SIG-M5 (cell line): ENCODE data around the gene SEMA4D.

ENCODE experiments used
- DNase-seq: peaks from one replicate; lab custom pipeline; 2025; lab: John Stamatoyannopoulos, UW

The SEMA4D gene

DNA sequence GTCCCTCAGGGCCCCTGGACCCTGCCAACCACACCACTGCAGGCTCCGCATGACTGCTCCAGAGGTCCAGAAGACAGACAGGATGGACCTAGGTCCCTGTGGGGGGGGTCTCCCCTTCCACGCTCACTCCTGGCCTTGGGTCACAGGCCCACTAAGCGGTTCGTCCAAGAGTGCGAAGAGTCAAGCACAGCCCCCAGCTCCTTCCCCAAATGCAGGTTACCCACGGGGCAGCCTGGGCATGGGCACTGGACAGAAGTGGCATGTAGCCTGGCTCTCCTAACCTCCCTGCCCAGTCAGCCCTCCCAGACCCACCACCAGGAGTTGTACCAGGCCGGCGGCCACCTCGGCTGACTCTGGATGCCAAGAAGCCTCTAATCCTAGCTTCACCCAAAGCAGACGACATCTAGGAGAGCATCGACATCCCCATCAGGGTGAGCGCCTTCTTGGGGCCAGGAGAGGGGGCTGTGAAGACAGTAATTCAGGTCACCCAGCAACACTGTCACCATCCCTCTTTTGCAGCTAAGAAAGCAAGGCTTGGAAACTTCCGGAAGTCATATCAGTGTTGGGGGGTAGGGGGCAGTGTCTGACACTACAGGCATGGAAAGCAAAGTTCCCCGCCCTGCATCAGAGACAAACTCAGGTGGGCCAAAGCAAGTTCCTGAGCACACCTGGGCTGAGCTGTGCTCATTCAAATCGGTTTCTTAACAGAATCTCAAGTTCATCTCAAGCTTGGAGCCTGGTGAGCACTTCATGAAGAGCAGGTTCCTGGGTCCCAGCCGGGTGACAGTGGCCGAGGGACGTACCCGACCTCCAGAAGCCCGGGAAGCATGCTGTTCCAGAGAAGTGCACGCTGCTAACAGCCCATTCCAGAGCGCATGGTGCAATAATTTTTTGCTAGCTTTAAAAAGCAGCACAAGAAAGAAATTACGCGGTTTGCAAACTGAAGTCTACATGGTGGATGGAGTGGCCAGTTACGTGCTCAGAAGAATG lies 68.7 kb downstream of the SEMA4D start:
- no peak for DNase-seq

DNA sequence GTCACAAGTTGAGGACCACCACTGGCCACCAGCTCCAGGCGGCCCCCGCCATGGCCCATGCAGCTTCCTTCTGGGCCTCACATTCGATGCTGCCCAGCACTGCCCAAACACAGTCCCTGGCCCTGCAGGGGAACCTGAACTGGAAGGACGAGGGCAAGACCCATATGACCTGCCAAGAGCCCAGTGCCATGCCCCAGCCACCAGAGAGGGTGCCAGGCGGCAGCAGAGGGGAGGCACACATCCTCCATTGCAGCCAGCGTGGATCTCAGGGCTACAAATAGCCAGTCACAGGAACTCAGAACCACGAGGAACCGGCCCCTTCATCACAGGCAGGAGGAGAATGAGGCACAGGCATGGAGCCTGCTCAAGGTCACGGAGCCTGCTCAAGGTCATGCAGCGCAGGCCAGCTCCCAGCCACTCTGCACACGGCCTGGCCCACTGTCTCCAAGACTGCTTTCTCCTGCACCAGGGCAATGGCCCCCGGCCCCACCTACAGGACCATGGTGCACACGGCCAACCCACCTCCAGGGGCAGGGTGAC lies 69.6 kb downstream of the SEMA4D start:
- no peak for DNase-seq

DNA sequence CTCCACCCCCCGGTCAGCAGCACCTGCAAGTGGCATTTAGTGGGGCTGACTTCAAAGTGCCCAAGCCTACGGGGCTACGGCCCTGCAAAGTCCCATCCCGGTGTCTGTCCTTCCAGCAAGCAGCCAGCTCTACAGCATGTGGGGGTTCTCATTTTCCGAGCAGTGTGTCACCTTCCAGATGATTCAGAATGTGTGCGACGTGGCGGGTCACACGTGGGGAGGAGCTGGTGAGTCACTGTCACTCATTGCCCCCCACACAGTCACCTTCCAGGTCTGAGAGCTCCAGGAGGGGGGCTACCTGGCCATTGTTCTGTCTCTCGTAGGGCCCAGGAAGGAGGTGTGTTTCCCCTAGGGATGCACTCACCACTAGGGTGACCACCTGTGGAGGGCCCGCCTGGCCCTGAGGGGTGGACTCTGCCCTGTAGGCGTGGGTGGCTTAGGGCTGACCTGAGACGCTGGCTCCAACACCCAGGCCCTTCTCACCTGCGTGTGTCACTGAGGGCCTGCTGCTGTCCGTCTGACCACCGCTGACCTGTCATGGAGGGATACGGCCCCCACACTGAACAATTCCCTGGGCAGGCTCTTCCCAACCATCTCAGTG lies 70.2 kb downstream of the SEMA4D start:
- no peak for DNase-seq

DNA sequence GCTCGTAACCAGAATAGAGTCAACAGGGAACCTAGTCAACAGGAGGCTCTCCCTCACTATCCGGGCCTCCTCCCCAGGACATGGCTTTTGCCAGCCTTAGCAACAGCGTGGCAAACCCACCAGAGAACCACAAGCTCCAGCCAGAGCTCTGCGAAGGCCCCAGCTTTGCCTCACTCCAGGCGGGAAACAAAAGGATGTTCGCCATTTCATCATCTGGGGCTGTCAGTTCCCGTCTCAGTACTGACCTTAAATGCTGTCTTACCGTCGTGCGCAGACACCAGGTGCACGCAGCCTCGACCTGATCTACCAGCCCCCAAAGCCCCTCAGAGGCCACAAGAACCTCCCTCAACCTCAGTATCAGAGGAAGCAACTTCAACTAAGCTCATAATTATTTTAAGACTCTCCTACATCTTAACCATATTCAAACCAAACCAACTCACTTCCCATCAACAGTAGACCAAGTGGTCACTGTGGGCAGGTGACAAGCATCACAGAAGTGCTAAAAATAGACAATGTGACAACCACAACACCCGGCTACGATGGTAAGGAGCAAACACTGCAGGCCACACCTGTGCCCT lies 71.4 kb downstream of the SEMA4D start:
- no peak for DNase-seq

DNA sequence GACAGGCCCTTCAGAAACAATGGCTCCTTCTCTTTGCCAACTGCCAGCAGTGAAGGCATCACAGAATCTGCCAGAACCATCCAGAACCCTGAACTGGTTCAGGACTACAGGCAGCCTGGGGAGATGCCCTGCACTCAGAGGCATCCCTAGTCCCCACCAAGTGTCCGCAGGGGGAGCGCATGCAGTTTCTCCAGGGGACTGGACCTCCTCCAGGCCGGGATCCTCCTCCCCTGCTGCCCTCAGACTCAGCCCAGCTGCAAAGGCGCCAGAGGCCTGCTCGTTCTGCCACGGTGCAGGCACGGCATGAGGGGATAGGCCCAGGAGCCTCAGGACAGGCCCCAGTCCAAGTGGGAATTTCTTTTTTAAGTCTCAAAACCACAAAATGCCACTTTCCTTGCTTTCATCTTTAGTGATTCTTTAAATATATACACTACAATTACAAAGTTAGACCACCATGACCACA lies 72.0 kb downstream of the SEMA4D start:
- DNase-seq, result no peak

DNA sequence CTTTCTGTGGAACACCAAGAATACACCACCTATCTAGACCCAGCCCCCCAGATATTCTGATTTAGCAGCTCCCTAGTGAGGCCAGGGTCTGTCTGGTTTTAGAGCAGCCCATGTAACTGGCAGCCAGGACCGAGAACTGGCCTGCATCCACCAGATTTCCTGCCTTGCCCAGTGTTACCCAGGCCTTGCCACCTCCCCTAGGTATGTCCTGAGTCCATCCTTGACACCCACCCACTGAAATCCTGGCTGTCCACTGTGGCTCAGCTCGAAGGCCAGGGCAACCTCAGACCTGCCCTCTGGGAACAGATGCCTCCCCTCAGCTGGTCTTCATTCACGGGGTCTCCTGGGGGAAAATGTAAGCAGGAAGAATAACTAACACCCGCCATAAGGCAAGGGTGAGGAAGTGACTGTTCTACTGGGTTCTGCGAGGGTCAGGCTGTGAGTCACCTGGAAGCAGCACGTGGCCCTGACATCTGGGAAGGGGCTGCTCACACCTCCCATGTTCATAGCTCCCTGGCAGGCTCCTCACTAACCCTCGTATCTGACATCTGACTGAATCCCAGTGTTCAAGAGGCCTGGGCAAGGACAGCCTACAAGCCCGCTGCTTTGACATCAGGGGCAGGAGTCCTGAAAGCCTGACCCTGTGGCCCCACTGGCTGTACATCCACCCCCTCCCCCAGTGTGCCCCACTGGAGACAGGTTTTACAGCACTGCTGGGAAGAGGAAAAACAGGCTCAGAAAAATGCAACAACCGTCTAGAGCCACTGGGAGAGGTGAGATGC lies 72.7 kb downstream of the SEMA4D start:
- DNase-seq, result no peak

DNA sequence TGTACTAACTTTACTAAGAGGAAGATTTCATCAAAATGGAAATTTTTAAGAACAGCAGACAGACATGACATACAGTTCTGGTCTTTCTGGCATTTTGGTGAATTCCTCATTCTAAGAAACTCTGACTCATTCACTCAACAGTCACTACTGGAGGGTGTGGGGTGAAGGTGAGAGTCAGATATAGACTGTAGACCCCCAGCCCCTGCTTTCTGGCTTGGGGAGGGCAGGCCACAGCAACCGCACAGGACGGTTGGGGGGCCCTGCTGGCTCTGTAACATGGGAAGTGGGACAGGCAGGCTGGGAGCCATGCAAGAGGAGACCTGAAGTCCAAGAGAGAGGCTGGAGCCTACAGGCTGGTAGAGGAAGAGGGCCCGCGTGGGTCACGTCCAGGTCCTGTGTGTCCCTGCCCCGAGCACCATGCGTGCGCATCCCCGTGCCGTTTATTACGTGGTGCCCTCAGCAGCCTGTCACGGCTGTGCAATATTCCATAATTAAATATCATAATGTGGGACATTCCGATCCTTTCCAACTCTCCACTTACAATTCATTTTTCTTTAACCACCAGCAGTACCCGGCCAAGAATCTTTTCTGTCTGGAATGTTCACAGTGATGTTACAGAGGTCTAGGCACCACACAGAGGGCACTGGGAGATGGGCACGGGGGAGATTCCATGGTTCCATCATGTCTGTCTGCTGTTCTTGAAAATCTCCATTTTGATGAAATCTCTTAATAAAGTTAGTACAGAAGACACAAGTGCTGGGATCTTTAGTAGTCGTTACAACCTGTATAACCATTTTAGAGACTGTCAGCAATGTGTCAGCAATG lies 75.5 kb downstream of the SEMA4D start:
- peak; percentile 27 for DNase-seq

DNA sequence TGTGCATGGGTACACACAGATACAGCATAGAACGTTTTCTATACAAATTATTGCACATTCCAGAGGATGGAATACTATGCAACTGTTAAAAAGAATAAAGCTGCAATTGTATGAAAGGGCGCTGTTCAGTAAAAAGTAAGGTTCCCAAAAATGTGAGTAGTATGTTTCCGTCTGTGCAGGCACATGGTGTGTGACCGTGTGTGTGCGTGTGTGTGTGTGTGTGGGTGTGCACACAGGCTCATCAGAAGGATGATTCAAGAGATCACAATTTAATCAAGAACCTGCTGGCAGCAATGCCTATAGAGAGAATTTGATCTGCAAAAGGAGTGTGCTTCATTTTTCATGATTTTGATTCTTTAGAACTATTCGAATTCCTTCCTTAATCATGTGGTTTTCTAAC lies 76.3 kb downstream of the SEMA4D start:
- no peak for DNase-seq

DNA sequence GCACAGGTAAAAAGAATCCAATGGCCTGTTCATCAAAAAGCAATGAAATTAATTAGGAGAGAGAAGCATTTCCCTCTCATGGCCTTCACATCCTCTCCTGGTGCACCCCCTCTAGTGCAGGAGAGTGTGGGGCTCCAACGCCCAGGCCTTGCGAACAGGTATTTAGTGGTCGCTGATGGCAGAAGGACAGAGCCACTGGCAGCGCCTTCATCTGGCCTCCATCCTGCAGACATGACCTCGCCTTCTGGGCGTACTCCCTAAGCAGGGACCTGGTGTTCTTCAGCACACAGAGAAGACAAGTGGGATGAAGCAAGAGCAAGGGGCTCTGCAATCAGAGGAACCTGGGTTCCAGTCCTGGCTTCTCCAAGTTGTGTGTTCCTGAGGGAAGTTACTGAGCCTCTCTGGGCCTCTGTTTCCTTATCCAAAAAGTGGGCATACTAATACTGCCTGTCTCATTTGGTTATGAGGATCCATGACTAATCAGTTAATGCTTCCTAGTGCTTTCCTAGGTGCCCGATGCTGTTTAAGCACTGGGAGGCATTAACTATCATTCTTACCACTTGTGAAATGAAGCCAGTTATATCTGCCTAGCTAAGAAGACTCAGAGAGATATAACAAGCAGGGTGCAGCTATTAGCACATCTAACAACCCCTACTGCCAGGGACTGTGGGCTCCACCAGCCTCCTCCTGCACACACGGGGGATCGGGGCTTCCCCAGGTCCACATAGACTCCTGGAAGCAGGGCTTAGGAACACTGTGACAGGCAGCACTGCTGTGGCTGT lies 77.3 kb downstream of the SEMA4D start:
- no peak for DNase-seq

DNA sequence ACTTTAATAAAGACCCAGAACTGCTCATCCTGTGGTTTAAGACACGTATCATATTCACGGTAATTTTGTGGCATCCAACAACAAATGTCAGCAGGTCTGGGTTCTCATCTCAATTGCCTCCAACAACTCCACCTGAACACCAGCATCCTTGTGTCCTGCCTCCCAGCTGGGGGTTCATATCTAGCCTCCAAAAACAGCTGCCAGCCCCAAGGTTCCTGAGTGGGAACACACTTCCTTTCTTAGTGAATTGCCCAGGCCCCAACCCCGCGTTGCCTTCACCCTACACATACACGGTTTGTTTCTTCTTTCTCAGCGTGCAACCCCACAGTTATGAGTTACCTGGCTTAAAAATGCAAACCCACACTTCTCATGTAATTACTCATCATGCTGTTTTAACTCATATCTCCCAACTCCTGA lies 77.9 kb downstream of the SEMA4D start:
- no peak for DNase-seq

DNA sequence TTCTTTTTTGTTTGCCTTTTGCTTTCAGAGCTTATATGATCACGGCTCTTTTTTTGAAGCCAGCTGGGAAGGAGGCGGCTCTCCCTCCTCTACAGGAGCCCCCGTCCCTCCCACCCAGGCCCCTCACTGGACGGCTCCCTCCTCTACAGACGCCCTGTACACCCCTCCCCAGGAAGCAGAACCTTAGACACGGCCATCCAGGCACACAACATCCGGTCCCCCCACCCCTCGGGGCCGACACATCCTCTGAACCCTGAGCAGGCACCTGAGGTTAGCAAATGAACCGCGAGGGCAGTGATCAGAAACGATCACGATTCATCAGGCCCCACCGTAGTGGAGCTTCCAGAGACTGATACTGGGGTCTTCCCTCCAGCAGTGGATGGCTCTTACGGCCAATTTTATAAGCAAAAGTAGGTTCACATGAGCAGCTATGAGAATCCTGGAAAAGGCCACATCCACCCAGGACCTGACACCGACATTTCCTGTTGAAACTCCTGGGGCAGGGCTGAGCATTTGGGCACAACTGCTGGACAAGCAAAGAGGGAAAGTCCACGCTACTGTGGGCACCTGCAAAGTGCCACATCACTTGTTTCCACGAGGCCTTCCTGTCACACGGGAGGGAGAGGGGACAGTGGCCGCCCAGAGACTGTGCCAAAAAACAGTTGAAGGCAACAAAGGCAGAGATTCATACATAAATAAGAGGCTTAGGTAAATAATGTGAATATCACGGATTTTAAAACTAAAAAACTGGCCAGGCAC lies 78.9 kb downstream of the SEMA4D start:
- DNase-seq, result no peak

DNA sequence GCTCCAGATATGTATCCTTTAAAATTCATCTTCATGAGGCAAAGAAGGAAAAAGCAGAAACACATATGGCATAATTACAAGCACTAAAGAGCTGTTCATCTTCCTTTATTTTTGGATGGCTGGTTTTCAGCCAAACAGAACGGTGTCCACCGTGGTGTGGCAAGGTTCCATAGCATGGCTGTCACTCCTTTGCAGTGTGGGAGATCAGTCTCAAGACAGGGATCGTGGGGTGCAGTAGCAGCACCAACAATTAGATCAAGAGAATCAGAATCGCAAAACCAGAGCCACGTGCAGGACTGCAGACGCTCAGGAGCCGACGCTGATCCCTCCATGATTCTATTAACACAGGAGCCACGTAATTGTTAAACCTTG lies 79.5 kb downstream of the SEMA4D start:
- DNase-seq, result no peak

DNA sequence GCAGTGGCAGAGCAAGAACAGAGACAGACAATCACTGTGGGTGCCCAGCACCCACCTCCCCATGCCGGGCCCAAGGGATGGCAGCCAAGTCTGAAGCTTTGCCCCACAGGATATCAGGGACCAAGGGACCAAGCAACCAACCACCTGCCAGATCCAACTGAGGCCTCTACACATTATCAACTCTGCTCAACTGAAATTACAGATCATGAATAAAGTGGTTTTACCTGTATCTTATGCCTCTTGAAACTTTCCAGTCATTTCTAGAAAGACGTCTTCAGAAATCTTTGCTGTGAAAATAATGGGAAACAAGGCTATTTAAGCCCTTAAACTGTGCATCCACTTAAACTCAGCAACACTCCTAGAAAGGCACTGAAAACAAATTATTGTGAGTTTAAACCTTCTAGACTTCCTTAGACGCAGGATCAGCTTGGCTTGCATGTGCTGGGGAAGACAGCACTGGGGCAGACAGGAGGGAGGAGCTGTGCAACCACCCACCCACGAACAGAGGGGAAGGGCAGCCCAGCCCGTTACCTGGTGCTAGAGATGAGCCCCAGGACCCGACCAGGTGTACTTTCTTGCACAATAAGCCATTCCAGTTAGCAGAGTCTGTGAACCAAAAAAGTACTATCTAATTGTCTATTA lies 80.0 kb downstream of the SEMA4D start:
- DNase-seq, result no peak

DNA sequence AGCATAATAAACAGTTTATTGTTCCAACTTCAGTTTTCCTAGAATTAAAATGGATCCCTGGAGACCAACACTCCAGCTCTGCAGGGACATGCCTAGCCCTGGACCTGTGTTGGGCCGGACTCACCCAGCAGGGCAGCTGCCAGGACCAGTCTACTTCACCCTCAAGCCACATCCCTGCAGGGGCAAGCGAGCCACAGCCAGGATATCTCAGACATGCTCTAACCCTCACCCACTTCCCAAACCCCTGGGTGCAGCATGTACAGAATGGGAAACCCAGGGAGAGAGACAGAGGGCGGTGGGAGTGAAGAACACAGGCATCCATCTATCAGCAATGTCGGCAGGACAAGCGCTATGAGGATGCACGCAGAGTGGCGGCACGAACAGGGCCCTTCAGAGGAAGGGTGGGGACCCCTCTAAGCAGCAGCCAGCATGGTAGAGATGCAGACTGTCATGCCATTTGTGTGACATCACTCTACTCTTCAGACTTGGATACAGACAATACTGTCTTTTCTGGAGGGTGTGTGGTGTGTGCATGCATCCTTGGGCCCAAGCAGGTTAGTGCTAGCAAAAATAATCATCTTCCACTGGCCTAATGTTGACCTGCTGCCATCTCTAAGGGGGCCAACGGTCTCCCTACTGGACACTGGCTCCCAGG lies 83.1 kb downstream of the SEMA4D start:
- no peak for DNase-seq

DNA sequence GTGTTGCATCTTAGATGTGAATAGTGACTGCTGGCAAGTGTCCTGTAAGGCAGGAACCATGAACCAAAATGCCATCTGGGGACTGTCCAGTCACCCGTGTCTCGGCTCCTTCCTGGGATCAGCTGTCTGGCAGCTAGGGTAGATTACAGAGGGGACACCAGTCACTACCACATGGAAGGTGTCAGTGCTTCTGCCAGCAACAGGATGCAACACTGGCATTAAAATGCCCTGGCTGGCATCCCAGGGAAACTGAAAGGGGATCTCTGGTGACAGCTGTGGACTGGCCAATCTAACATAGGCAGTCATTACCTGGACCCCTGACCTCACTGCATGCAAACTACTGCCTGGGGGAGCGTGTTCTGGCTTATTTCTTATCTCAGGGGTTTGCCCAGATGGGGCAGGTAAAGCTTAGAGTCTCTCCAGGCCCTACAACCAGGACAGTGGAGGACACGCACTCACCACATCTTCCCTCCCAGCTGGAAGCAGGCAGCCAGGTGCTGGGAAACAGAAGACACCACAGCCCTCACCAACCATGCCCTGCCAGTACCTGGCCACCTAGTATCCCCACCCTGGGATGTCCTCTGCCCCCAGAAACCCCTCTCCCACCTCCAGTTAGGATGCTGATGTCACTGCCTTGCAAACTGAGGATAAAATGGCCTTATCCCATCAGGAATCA lies 83.8 kb downstream of the SEMA4D start:
- DNase-seq, result no peak

DNA sequence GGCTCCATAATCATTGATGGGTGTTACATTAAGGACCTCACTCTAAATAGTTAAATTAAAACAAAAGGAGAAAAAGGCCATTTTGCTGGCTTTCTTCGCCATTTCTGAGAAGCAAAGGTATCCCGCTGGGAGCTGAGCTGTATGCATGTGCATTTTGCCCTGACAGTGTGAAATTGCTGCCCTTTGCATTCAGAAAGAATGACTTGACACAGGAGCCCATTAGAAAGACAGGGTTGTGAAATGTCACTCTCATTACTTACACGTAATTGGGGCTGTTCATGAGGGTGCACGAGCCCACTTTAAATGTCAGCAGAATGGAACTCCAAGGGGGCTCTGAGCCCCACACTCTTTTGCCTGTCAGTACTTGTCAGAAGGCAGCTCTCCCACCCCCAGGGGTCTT lies 85.0 kb downstream of the SEMA4D start:
- DNase-seq, result no peak

DNA sequence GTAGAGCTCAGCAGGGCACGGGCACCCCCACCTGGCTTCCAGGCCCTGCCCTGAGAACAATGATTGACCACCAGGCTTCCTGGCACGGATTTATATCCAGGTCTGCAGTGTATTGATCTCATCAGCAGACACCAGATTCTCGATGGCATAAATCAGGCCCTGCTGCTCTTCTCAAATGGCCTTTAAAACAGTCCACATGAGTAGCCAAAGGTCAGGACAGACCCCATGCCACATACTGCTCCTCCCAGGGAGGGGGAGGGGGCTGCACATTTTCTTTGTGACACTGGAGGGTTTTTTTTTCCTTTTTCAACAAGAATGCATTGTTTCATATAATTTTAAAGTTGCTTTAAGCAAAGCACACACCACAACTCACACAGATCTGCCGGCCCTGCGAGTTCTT lies 85.4 kb downstream of the SEMA4D start:
- DNase-seq, result no peak

DNA sequence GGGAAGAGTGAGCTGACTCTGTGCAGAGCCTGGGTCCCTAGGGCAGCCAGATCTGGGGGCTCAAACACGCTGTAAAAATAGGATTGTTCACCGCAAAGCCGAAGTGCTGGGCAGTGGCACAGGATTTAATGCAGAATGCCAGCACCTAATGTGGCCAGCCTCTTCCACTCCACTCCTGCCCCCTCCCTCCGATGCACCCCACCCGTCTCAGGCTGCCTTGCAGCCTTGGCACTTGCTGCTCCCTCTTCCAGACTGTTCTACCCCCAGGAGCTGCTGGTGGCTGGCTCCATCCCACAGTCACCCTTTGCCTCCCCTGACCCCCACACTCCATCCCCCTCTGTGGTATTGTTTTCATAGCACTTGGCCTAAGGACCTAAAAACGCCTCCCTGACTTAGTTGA lies 86.2 kb downstream of the SEMA4D start:
- no peak for DNase-seq
